ENCODE results near the gene ANKS4B. TPM values are rescaled to one million over a fixed set of nuclear protein-coding genes. Genes with fewer than 3 reads are reported as not detected.
"Not testable (repeated sequence)": the region's sequence is repeated elsewhere in the genome, so short reads cannot be mapped to it uniquely, and the experiment has no call there.

ANKS4B gene
- total RNA-seq, 2 experiments from 2014 or later, result not detected

DNA sequence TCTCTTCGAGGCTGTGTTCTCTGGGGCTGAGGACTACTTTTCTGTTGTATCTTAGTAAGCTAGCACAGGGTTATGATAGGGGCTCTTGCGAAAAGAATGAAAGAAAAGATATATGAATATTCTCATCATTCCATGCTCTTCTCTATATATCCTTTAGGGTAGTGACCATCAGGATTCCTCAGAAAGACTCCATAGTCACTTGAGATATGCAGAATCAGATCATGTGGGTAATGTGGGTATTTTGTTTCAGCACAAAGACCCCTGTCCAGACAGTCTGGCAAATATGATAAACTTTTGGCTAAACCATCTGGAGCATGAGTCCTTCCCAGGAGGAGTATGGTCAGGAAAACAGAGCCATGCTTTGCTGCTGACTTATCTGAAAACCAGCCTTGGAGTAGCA lies 23.1 kb downstream of the ANKS4B start:
- no peaks in the 10 kb centered on the region for H3K9me3 Mint-ChIP-seq
- peak overlapping the region; percentile 21 for H3K27ac Mint-ChIP-seq
- no peaks in the 10 kb centered on the region for H3K4me1 Mint-ChIP-seq
- H3K4me3 Mint-ChIP-seq, result no peak overlapping the region
- H3K36me3 Mint-ChIP-seq (ENCODE audit: low read depth), result no peaks in the 10 kb centered on the region
- ChIA-PET CTCF (no interaction called here), POLR2A (no interaction called here)
- DNase-seq, result no peak
- H3K27me3 Mint-ChIP-seq, result peaks cover 5% of the 10 kb centered on the region

GRCh38 chr16:21257284-21257683 lies 23.8 kb downstream of the ANKS4B start:
- ChIA-PET POLR2A (no interaction called here), CTCF (no interaction called here)
- no peaks in the 10 kb centered on the region for H3K9me3 Mint-ChIP-seq
- H3K36me3 Mint-ChIP-seq (ENCODE audit: low read depth), result no peaks in the 10 kb centered on the region
- DNase-seq, result no peak
- no peak overlapping the region for H3K4me3 Mint-ChIP-seq
- no peaks in the 10 kb centered on the region for H3K4me1 Mint-ChIP-seq
- H3K27ac Mint-ChIP-seq, result no peak overlapping the region
- H3K27me3 Mint-ChIP-seq, result peaks cover 7% of the 10 kb centered on the region

GRCh38 chr16:21260870-21261791 lies 27.6 kb downstream of the ANKS4B start:
- Mint-ChIP-seq H3K4me3 (no peak overlapping the region), H3K27me3 (peaks cover 2% of the 10 kb centered on the region), H3K9me3 (no peaks in the 10 kb centered on the region), H3K4me1 (no peaks in the 10 kb centered on the region), H3K27ac (no peak overlapping the region), H3K36me3 (ENCODE audit: low read depth) (no peaks in the 10 kb centered on the region)
- ChIA-PET POLR2A (no interaction called here), CTCF (no interaction called here)
- no peak for DNase-seq

DNA sequence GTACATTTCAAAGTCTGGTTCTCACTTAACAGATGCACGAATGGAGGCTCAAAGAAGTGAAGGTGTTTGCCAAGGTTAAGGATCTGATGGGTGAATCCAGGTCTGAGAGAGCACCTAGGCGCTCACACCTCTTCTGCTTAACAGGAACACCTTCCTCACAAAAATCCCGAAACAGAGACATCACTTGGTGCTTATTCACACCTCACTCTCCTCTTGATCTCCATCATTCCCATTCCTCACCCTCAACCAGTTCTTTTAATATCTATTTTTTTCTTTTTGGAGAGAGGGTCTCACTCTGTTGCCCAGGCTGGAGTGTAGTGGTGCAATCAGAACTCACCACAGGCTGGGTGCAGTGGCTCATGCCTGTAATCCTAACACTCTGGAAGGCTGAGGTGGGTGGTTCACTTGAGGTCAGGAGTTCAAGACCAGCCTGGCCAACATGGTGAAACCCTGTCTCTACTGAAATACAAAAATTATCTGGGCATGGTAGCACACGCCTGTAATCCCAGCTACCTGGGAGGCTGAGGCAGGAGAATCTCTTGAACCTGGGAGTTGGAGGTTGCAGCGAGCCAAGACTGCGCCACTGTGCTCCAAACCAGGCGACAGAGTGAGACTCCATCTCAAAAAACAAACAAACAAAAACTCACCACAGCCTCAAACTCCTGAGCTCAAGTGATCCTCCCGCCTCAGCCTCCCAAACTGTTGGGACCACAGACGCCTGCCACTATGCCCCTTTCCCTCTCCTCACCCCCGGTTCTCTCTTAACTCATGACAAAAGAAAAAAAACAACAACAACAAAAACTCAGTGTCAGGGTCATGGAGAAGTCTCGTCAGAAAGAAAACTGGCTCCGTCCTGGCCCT lies 29.5 kb downstream of the ANKS4B start:
- H3K36me3 Mint-ChIP-seq (ENCODE audit: low read depth), result no peaks in the 10 kb centered on the region
- H3K4me3 Mint-ChIP-seq, result no peak overlapping the region
- no peaks in the 10 kb centered on the region for H3K9me3 Mint-ChIP-seq
- POLR2A ChIA-PET, result no interaction called here
- no peaks in the 10 kb centered on the region for H3K4me1 Mint-ChIP-seq
- DNase-seq, result no peak
- H3K27me3 Mint-ChIP-seq, result peaks cover 2% of the 10 kb centered on the region
- H3K27ac Mint-ChIP-seq, result no peak overlapping the region
- CTCF ChIA-PET, result no interaction called here

DNA sequence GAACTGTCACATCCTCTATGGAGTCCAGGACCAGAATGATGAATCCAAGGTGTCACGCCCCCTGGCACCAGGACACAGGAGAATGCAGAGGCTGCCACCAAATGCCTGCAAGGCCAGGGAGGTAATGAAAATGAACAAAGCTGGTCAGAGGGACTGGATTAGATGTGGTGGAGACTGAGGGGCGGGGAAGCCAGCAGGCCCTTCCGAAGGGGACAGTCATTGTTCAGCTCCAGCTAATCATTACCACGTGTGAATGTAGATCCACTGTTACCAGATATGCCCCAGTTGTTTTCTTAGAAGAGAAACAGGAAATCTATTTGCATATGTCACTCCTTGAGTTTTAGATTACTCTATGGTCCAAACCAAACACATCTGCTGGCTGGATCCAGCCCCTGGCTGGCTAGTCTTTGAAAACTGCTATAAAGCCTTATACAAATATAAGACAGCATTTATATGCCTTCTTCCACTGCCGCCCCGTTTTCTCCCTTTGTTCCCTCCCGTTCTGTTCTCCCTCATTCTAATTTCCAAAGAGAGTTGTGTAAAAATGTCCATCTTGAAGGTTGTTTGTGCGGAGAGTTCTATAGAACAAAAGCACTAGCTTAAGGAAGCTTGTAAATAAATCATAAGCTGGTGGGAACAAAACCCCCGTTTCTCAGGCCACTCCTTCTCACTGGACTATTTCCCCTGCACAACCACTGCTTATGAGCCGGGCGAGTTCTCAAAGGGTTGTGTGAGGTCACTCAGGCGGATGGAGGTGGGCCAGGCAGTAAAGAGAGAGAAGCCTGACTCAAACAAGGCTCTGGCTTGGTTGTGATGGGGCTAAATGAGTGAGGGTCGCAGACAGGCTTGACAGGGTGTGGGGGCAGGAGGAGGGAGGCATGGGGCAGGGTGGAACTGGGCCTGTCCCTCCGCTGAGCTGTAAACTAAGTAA lies 30.4 kb downstream of the ANKS4B start:
- ChIA-PET CTCF (interaction anchor here (1.0 kb wide), 1 partner anchor 9 kb away, joined by 4 read pairs; no protein-coding TSS in a partner anchor), POLR2A (no interaction called here)
- H3K27ac Mint-ChIP-seq, result no peak overlapping the region
- no peaks in the 10 kb centered on the region for H3K36me3 Mint-ChIP-seq (ENCODE audit: low read depth)
- H3K9me3 Mint-ChIP-seq, result no peaks in the 10 kb centered on the region
- DNase-seq, result no peak
- peaks cover 2% of the 10 kb centered on the region for H3K27me3 Mint-ChIP-seq
- H3K4me1 Mint-ChIP-seq, result no peaks in the 10 kb centered on the region
- no peak overlapping the region for H3K4me3 Mint-ChIP-seq

GRCh38 chr16:21264571-21265036 lies 31.1 kb downstream of the ANKS4B start:
- peaks cover 3% of the 10 kb centered on the region for H3K27me3 Mint-ChIP-seq
- H3K27ac Mint-ChIP-seq, result no peak overlapping the region
- DNase-seq, result no peak
- ChIA-PET POLR2A (no interaction called here), CTCF (interaction anchor here (1.0 kb wide), 1 partner anchor 10 kb away, joined by 4 read pairs; no protein-coding TSS in a partner anchor)
- H3K36me3 Mint-ChIP-seq (ENCODE audit: low read depth), result no peaks in the 10 kb centered on the region
- H3K4me3 Mint-ChIP-seq, result no peak overlapping the region
- H3K9me3 Mint-ChIP-seq, result no peaks in the 10 kb centered on the region
- H3K4me1 Mint-ChIP-seq, result no peaks in the 10 kb centered on the region

GRCh38 chr16:21265104-21265837 lies 31.8 kb downstream of the ANKS4B start:
- ChIA-PET CTCF (no interaction called here), POLR2A (no interaction called here)
- no peak overlapping the region for H3K27ac Mint-ChIP-seq
- no peak overlapping the region for H3K4me3 Mint-ChIP-seq
- no peaks in the 10 kb centered on the region for H3K9me3 Mint-ChIP-seq
- peaks cover 3% of the 10 kb centered on the region for H3K27me3 Mint-ChIP-seq
- no peaks in the 10 kb centered on the region for H3K4me1 Mint-ChIP-seq
- H3K36me3 Mint-ChIP-seq (ENCODE audit: low read depth), result no peaks in the 10 kb centered on the region
- DNase-seq, result no peak

GRCh38 chr16:21267298-21267697 lies 33.8 kb downstream of the ANKS4B start:
- peaks cover 7% of the 10 kb centered on the region for H3K27me3 Mint-ChIP-seq
- H3K4me3 Mint-ChIP-seq, result no peak overlapping the region
- CTCF ChIA-PET, result no interaction called here
- no peaks in the 10 kb centered on the region for H3K36me3 Mint-ChIP-seq (ENCODE audit: low read depth)
- POLR2A ChIA-PET, result no interaction called here
- no peak overlapping the region for H3K27ac Mint-ChIP-seq
- no peaks in the 10 kb centered on the region for H3K9me3 Mint-ChIP-seq
- DNase-seq, result no peak
- H3K4me1 Mint-ChIP-seq, result no peaks in the 10 kb centered on the region

GRCh38 chr16:21268236-21268635 lies 34.7 kb downstream of the ANKS4B start:
- no peaks in the 10 kb centered on the region for H3K4me1 Mint-ChIP-seq
- H3K4me3 Mint-ChIP-seq, result no peak overlapping the region
- no peak for DNase-seq
- POLR2A ChIA-PET, result no interaction called here
- CTCF ChIA-PET, result interaction anchor here (1.3 kb wide), 1 partner anchor 9 kb away, joined by 4 read pairs; no protein-coding TSS in a partner anchor
- no peaks in the 10 kb centered on the region for H3K36me3 Mint-ChIP-seq (ENCODE audit: low read depth)
- no peaks in the 10 kb centered on the region for H3K9me3 Mint-ChIP-seq
- H3K27me3 Mint-ChIP-seq, result peaks cover 13% of the 10 kb centered on the region
- no peak overlapping the region for H3K27ac Mint-ChIP-seq

DNA sequence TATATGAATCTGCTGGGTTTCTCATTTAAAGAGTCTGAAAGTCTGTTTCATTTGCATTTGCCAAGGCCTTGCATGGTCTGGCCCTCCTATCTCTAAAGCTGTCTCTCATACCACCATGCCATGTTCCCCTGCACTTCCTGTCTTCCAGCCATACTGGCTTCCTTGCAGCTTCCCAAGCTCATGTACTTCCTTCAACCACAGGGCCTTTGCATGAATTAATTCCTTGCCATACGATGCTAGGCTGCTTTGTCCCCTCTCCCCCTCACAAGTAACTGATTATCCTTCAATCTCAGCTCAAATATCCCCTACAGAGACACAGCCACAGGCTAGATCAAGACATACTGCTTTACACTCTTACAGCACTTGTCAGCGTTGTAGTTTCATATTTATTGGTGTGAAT lies 38.8 kb downstream of the ANKS4B start:
- POLR2A ChIA-PET, result no interaction called here
- Mint-ChIP-seq H3K4me3 (no peak overlapping the region), H3K4me1 (no peaks in the 10 kb centered on the region), H3K36me3 (ENCODE audit: low read depth) (no peaks in the 10 kb centered on the region), H3K27ac (no peak overlapping the region), H3K27me3 (peaks cover 36% of the 10 kb centered on the region), H3K9me3 (no peaks in the 10 kb centered on the region)
- no peak for DNase-seq
- CTCF ChIA-PET, result interaction anchor here (0.5 to 0.7 kb wide), 2 partner anchors 115 to 947 kb away, joined by 4 to 6 read pairs; no protein-coding TSS in a partner anchor

DNA sequence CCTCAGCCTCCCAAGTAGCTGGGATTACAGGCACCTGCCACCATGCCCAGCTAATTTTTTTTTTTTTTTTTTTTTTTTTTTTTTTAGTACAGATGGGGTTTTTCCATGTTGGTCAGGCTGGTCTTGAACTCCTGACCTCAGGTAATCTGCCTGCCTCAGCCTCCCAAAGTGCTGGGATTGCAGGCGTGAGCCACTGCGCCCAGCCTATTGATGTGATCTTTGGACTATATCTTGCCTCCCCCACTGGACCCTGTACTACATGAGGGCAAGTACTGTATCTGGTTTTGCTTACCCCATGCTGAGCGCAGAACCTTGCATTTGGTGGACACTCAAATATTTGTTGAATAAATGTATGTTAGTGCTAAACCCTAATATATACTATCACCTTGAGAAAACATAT lies 39.3 kb downstream of the ANKS4B start:
- CTCF ChIA-PET, result interaction anchor here (0.5 kb wide), 1 partner anchor 946 kb away, joined by 4 read pairs; no protein-coding TSS in a partner anchor
- H3K36me3 Mint-ChIP-seq (ENCODE audit: low read depth); H3K27ac Mint-ChIP-seq; POLR2A ChIA-PET; H3K9me3 Mint-ChIP-seq; DNase-seq; H3K4me3 Mint-ChIP-seq; H3K4me1 Mint-ChIP-seq: not testable (repeated sequence)
- H3K27me3 Mint-ChIP-seq, result peaks cover 39% of the 10 kb centered on the region

DNA sequence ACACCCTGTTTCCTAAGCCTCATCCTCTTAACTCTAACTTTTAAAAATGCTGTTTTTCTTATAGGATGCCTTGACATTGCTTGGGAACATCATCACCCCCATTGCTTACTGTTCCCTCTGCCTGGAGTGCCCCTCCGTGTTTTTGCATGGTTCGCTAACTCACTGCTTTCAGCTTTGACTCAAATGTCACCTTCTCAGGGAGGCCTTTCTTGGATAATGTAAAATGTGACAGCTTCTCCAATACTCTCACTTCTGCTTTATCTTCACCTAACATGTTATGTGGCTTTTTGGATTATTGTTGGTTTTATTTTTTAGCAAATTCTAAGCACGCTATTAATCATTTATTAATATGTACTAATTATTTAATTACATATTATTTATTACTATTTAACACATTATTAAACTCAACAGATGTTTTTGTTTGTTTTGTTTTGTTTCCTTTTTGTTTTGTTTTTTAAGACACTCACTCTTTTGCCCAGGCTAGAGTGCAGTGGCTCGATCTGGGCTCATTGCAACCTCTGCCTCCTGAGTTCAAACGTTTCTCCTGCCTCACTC lies 40.8 kb downstream of the ANKS4B start:
- no peak overlapping the region for H3K27ac Mint-ChIP-seq
- peaks cover 3% of the 10 kb centered on the region for H3K4me1 Mint-ChIP-seq
- H3K36me3 Mint-ChIP-seq (ENCODE audit: low read depth), result no peaks in the 10 kb centered on the region
- no peaks in the 10 kb centered on the region for H3K9me3 Mint-ChIP-seq
- H3K4me3 Mint-ChIP-seq, result no peak overlapping the region
- ChIA-PET CTCF (no interaction called here), POLR2A (no interaction called here)
- no peak for DNase-seq
- H3K27me3 Mint-ChIP-seq, result peaks cover 52% of the 10 kb centered on the region
